HFF-Myc (cell line): ENCODE results near the gene BLNK.

Source experiments
- DNase-seq: peaks from one replicate; pipeline ENCODE4 v3.0.0-alpha.2; 2011; ENCODE audit warnings: low read depth; ENCODE audit errors: extremely low read depth
- H3K4me3 ChIP-seq: replicated peaks from 2 replicates; pipeline ENCODE4 v1.5.1; 2011; ENCODE audit warnings: low read depth, mild to moderate bottlenecking, control low read depth, low read length
- CTCF ChIP-seq: IDR thresholded peaks from 2 replicates; pipeline ENCODE4 v1.5.1; 2012; ENCODE audit warnings: mild to moderate bottlenecking, low read depth, low read length, control low read depth; ENCODE audit errors: missing control alignments

The BLNK gene

GRCh38 chr10:96288151-96288621, 16.8 kb upstream of the BLNK start:
- no peak for DNase-seq
- H3K4me3 ChIP-seq: no peak overlapping the region
- TF ChIP-seq CTCF: no peak

GRCh38 chr10:96287392-96288105, 16.2 kb upstream of the BLNK start:
- DNase-seq: peak; percentile 40
- no peak for TF ChIP-seq CTCF
- no peak overlapping the region for H3K4me3 ChIP-seq

- no peak overlapping the region for H3K4me3 ChIP-seq
- DNase-seq: no peak
- no peak for TF ChIP-seq CTCF
Measured at GRCh38 chr10:96285331-96285752, 14.0 kb upstream of the BLNK start.

- no peak for TF ChIP-seq CTCF
- no peak for DNase-seq
- H3K4me3 ChIP-seq: no peak overlapping the region
Measured at GRCh38 chr10:96283756-96284155, 12.4 kb upstream of the BLNK start.

- no peak for TF ChIP-seq CTCF
- no peak overlapping the region for H3K4me3 ChIP-seq
- DNase-seq: no peak
Measured at GRCh38 chr10:96283351-96283750, 12.0 kb upstream of the BLNK start.

GRCh38 chr10:96281444-96282029, 10.2 kb upstream of the BLNK start:
- no peak overlapping the region for H3K4me3 ChIP-seq
- no peak for DNase-seq
- no peak for TF ChIP-seq CTCF

- TF ChIP-seq CTCF: no peak
- no peak overlapping the region for H3K4me3 ChIP-seq
- DNase-seq: no peak
Measured at GRCh38 chr10:96280859-96281258, 9.5 kb upstream of the BLNK start.
